Neuronal stem cell (in vitro differentiated cells): ENCODE measurements around the gene NAT8.
"Not testable (repeated sequence)": the region's sequence is repeated elsewhere in the genome, so short reads cannot be mapped to it uniquely, and the experiment has no call there.

ENCODE experiments used
- DNase-seq: peaks from one replicate; pipeline ENCODE4 v3.0.0-alpha.2; 2013; ENCODE audit warnings: low spot score
- H2AFZ ChIP-seq: one replicate; pipeline ENCODE4 v1.6.1; 2013; ENCODE audit warnings: mild to moderate bottlenecking, low read length, inconsistent platforms
- H2AK5ac ChIP-seq: 2 replicates; pipeline ENCODE4 v1.6.1; 2013; ENCODE audit warnings: low read depth, mild to moderate bottlenecking, inconsistent platforms, low read length, moderate library complexity, mixed read lengths
- H2BK120ac ChIP-seq: 2 replicates; pipeline ENCODE4 v1.6.1; 2013; ENCODE audit warnings: low read depth, mild to moderate bottlenecking, inconsistent platforms, low read length, moderate library complexity, mixed read lengths
- H2BK12ac ChIP-seq: one replicate; pipeline ENCODE4 v1.6.1; 2013; ENCODE audit warnings: low read length, inconsistent platforms
- H2BK15ac ChIP-seq: 2 replicates; pipeline ENCODE4 v1.6.1; 2013; ENCODE audit warnings: mild to moderate bottlenecking, low read length, inconsistent platforms, mixed read lengths
- H2BK5ac ChIP-seq: one replicate; pipeline ENCODE4 v1.6.1; 2013; ENCODE audit warnings: inconsistent platforms, mild to moderate bottlenecking, low read length, moderate library complexity
- H3K14ac ChIP-seq: one replicate; pipeline ENCODE4 v1.6.1; 2013; ENCODE audit warnings: low read length, inconsistent platforms
- H3K18ac ChIP-seq: 2 replicates; pipeline ENCODE4 v1.6.1; 2013; ENCODE audit warnings: low read length, inconsistent platforms
- H3K23ac ChIP-seq: 2 replicates; pipeline ENCODE4 v1.6.1; 2013; ENCODE audit warnings: low read depth, mild to moderate bottlenecking, mixed read lengths, low read length, inconsistent platforms; ENCODE audit not compliant: poor library complexity
- H3K27ac ChIP-seq: replicated peaks from 3 replicates; pipeline ENCODE4 v1.5.1; 2013; ENCODE audit warnings: low read length, inconsistent platforms
- H3K27me3 ChIP-seq, 3 experiments: 2 replicates each; pipeline ENCODE4 v1.6.1; 2013; ENCODE audit warnings: low read length in 3 of 3, mild to moderate bottlenecking in 2 of 3, inconsistent platforms in 1 of 3, low read depth in 1 of 3, mixed read lengths in 1 of 3, moderate library complexity in 1 of 3; ENCODE audit not compliant: control insufficient read depth in 3 of 3, insufficient read depth in 3 of 3
- H3K36me3 ChIP-seq, 2 donors: replicated peaks in 1 of 2; 2 replicates each; pipeline ENCODE4 v1.6.1; 2013; ENCODE audit warnings: low read length in 2 of 2; ENCODE audit not compliant: control insufficient read depth in 2 of 2, insufficient read depth in 2 of 2
- H3K4ac ChIP-seq: 2 replicates; pipeline ENCODE4 v1.6.1; 2013; ENCODE audit warnings: inconsistent platforms, mild to moderate bottlenecking, low read length, moderate library complexity
- H3K4me1 ChIP-seq, 2 donors: 1 replicate in 1 of 2; 2 replicates in 1 of 2; pipeline ENCODE4 v1.6.1; 2013; ENCODE audit warnings: low read length in 2 of 2, low read depth in 1 of 2; ENCODE audit not compliant: control insufficient read depth in 2 of 2, insufficient read depth in 1 of 2
- H3K4me2 ChIP-seq: one replicate; pipeline ENCODE4 v1.6.1; 2013; ENCODE audit warnings: mild to moderate bottlenecking, low read length, inconsistent platforms; ENCODE audit not compliant: insufficient read depth, poor library complexity, severe bottlenecking
- H3K4me3 ChIP-seq, 2 donors: 2 replicates each; pipeline ENCODE4 v1.5.1; 2013; ENCODE audit warnings: low read length in 2 of 2, mild to moderate bottlenecking in 2 of 2, inconsistent platforms in 1 of 2, moderate library complexity in 1 of 2
- H3K79me1 ChIP-seq: one replicate; pipeline ENCODE4 v1.6.1; 2013; ENCODE audit warnings: low read depth, mild to moderate bottlenecking, inconsistent platforms, low read length, moderate library complexity
- H3K9ac ChIP-seq: one replicate; pipeline ENCODE4 v1.6.1; 2013; ENCODE audit warnings: mild to moderate bottlenecking, low read depth, low read length, inconsistent platforms; ENCODE audit not compliant: poor library complexity
- H3K9me3 ChIP-seq, 2 donors: replicated peaks in 1 of 2; 2 replicates each; pipeline versions ENCODE3 to v1.6.1; 2013; ENCODE audit warnings: low read length in 2 of 2, mild to moderate bottlenecking in 2 of 2, inconsistent platforms in 1 of 2, low read depth in 1 of 2, mixed read lengths in 1 of 2, moderate library complexity in 1 of 2; ENCODE audit not compliant: control insufficient read depth in 2 of 2, insufficient read depth in 1 of 2
- H4K8ac ChIP-seq: one replicate; pipeline ENCODE4 v1.6.1; 2013; ENCODE audit warnings: low read depth, mild to moderate bottlenecking, inconsistent platforms, low read length, moderate library complexity
- H4K91ac ChIP-seq: one replicate; pipeline ENCODE4 v1.6.1; 2013; ENCODE audit warnings: low read length, low read depth, mild to moderate bottlenecking, inconsistent platforms; ENCODE audit not compliant: poor library complexity
- WGBS, 2 donors: extraction: QIAGEN DNeasy Blood & Tissue Kit; methylation state at CpG; one replicate each; pipeline ENCODE4 v1.1.7; 2013; ENCODE audit warnings: missing lambda C conversion rate in 2 of 2, mixed read lengths in 1 of 2; ENCODE audit not compliant: insufficient read length in 2 of 2, insufficient replicate concordance in 1 of 2; ENCODE audit errors: extremely low coverage in 2 of 2; 5-methylcytosine and 5-hydroxymethylcytosine counted together

The NAT8 gene

DNA sequence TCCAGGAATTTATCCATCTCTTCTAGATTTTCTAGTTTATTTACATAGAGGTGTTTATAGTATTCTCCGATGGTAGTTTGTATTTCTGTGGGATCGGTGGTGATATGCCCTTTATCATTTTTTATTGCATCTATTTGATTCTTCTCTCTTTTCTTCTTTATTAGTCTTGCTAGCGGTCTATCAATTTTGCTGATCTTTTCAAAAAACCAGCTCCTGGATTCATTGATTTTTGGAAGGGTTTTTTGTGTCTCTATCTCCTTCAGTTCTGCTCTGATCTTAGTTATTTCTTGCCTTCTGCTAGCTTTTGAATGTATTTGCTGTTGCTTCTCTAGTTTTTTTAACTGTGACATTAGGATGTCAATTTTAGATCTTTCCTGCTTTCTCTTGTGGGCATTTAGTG, 25.0 kb upstream of the NAT8 start:
- not testable (repeated sequence) for H4K91ac ChIP-seq, H3K9ac ChIP-seq, H2BK15ac ChIP-seq, H3K4me1 ChIP-seq, H3K27ac ChIP-seq, H3K9me3 ChIP-seq, H2AFZ ChIP-seq, H2BK120ac ChIP-seq, H3K23ac ChIP-seq, H2AK5ac ChIP-seq, H3K27me3 ChIP-seq, H3K4ac ChIP-seq, H3K36me3 ChIP-seq, H3K4me2 ChIP-seq, H2BK5ac ChIP-seq, H3K4me3 ChIP-seq, H2BK12ac ChIP-seq, H3K79me1 ChIP-seq, H3K18ac ChIP-seq, DNase-seq, H4K8ac ChIP-seq, H3K14ac ChIP-seq
- no CpG with 5 or more reads among the region's 3 CpGs for WGBS, 2 donors

DNA sequence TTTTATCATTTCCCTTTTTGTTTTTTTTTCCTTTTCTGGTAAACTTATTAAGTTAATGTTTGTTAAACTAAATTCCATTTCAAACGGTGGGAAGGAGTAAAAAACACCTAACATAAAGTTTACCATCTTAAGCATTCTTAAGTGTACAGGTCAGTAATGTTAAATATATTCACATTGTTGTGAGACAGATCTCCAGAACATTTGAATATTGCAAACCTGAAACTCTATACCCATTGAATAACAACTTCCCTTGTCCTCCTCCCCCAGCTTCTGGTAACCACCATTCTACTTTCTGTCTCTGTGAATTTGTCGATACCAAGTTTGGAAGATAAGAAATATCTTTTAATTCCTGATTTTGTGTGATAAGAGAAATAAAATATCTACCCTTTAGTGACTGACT, 12.0 kb upstream of the NAT8 start:
- Histone ChIP-seq H3K36me3 (no peaks in the 10 kb centered on the region), H3K4me2 (no peak overlapping the region), H3K27me3 (peaks cover 0 to 12% (median 0%) of the 10 kb centered on the region in 3 experiments), H2AK5ac (no peak overlapping the region), H3K4ac (no peak overlapping the region), H3K9me3 (no peaks in the 10 kb centered on the region), H4K8ac (no peak overlapping the region), H3K27ac (no peak overlapping the region), H3K9ac (no peak overlapping the region), H3K23ac (no peak overlapping the region), H3K18ac (no peak overlapping the region), H2BK15ac (no peak overlapping the region), H2BK120ac (no peak overlapping the region), H2AFZ (no peak overlapping the region), H3K4me3 (no peak overlapping the region), H3K4me1 (no peaks in the 10 kb centered on the region), H2BK12ac (no peak overlapping the region), H3K79me1 (no peaks in the 10 kb centered on the region), H2BK5ac (no peak overlapping the region), H4K91ac (no peak overlapping the region), H3K14ac (no peak overlapping the region)
- DNase-seq, result no peak
- WGBS, 2 donors, result no CpG with 5 or more reads among the region's 2 CpGs

DNA sequence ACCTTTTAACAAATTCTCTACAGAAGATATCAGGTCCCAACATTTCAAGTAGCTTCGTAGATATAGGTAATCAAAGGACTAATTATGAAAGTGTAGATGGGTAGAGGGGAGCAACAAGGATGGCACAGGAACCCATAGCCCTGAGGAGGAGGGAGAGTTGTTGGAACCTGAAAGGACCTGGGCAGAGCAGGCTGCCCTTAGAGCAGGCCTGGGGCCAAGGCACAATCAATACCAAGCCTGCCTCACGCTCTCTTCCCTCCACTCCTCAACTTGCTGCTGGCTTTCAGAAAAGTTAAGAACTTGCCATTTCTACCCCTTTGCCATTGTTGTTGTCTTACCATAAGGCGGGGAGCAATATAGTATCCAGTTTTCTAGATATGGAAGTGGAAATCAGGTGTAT, 10.1 kb upstream of the NAT8 start:
- H3K4me3 ChIP-seq, result no peak overlapping the region
- no peaks in the 10 kb centered on the region for H3K4me1 ChIP-seq
- H2BK120ac ChIP-seq, result no peak overlapping the region
- no peak overlapping the region for H3K4ac ChIP-seq
- no peak overlapping the region for H3K4me2 ChIP-seq
- H3K9me3 ChIP-seq, result peaks cover 4 to 5% of the 10 kb centered on the region in 2 donors
- no peak overlapping the region for H3K27ac ChIP-seq
- no peaks in the 10 kb centered on the region for H3K79me1 ChIP-seq
- no CpG with 5 or more reads among the region's 3 CpGs for WGBS, 2 donors
- H3K14ac ChIP-seq, result no peak overlapping the region
- H3K18ac ChIP-seq, result no peak overlapping the region
- no peak overlapping the region for H3K23ac ChIP-seq
- H2BK5ac ChIP-seq, result no peak overlapping the region
- DNase-seq, result no peak
- no peak overlapping the region for H2BK12ac ChIP-seq
- no peak overlapping the region for H2BK15ac ChIP-seq
- no peaks in the 10 kb centered on the region for H3K36me3 ChIP-seq
- H2AFZ ChIP-seq, result no peak overlapping the region
- no peak overlapping the region for H4K91ac ChIP-seq
- no peak overlapping the region for H3K9ac ChIP-seq
- H4K8ac ChIP-seq, result no peak overlapping the region
- H2AK5ac ChIP-seq, result no peak overlapping the region
- peaks cover 0 to 11% (median 0%) of the 10 kb centered on the region in 3 experiments for H3K27me3 ChIP-seq

DNA sequence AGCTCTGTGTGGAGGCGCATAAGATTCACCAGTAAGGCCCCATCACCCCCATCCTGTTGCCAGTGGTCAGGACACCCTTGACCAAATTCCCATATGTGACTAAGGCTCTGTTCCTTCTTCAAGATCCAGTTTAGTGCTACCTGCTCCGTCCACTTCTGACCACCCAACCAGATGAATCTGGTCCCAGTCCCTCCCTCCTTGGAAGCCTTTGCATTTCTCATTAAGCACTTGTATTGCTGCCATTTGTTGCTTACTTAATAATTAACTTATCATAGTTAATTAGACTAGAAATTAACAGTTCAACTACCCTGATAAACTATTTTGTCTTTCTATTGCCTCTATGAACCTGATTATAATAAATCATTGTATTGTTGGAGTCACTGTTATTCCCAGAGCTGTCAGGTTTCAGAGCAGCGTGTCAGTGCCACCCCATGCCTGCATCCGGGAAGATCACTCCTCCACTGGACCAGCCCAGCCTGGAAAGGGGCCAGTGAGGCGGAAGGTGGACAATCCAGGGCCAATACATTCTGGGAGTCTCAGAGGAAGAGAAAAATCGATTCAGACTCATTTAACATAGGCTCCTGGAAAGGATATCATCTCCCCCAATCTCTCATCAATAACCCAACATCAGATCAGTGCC, 9.5 kb upstream of the NAT8 start:
- Histone ChIP-seq H3K4ac (no peak overlapping the region), H2BK120ac (no peak overlapping the region), H3K9me3 (peaks cover 4 to 5% of the 10 kb centered on the region in 2 donors), H2AFZ (no peak overlapping the region), H3K9ac (no peak overlapping the region), H3K27me3 (peaks cover 0 to 11% (median 0%) of the 10 kb centered on the region in 3 experiments), H2BK12ac (no peak overlapping the region), H3K4me3 (no peak overlapping the region), H3K27ac (no peak overlapping the region), H3K18ac (no peak overlapping the region), H3K79me1 (no peaks in the 10 kb centered on the region), H3K14ac (no peak overlapping the region), H2AK5ac (no peak overlapping the region), H2BK15ac (no peak overlapping the region), H3K23ac (no peak overlapping the region), H3K4me1 (no peaks in the 10 kb centered on the region), H4K91ac (no peak overlapping the region), H3K4me2 (no peak overlapping the region), H3K36me3 (no peaks in the 10 kb centered on the region), H2BK5ac (no peak overlapping the region), H4K8ac (no peak overlapping the region)
- no CpG with 5 or more reads among the region's 6 CpGs for WGBS, 2 donors
- no peak for DNase-seq
